ENCODE results near the gene MED29.

GRCh38 chr19:39401070-39401548, 9.9 kb downstream of the MED29 start:
- no peak for TF ChIP-seq EP300 (IDR thresholded peaks at IDR 0.05; ENCODE audit: borderline replicate concordance)
- no peak for TF ChIP-seq TCF12 (IDR thresholded peaks at IDR 0.05; ENCODE audit: low read depth)
- TF ChIP-seq TAF1 (IDR thresholded peaks at IDR 0.05; ENCODE audit: low read depth) = no peak
- TF ChIP-seq EGR1 (IDR thresholded peaks at IDR 0.05) = no peak
- no peak for TF ChIP-seq YY1 (IDR thresholded peaks at IDR 0.05; ENCODE audit: low read depth)
- TF ChIP-seq RAD21 (IDR thresholded peaks at IDR 0.05; ENCODE audit: low read depth) = no peak
- no peak for TF ChIP-seq NFIC (IDR thresholded peaks at IDR 0.05)
- TF ChIP-seq FOXM1 (IDR thresholded peaks at IDR 0.05; ENCODE audit: borderline replicate concordance, low read depth) = no peak
- TF ChIP-seq CREB1 (IDR thresholded peaks at IDR 0.05; ENCODE audit: low read depth) = no peak
- no peak for TF ChIP-seq CEBPB (IDR thresholded peaks at IDR 0.05)
- TF ChIP-seq REST (IDR thresholded peaks at IDR 0.05; ENCODE audit: low read depth) = no peak
- TF ChIP-seq TEAD4 (IDR thresholded peaks at IDR 0.05) = no peak

All from Ishikawa (cell line).